ENCODE results near the gene AIFM2.

- TF ChIP-seq GATA2 (CRISPR knock-in tag; IDR thresholded peaks at IDR 0.05), result no peak
- TF ChIP-seq RXRA (IDR thresholded peaks at IDR 0.05; ENCODE audit: borderline replicate concordance, low read depth), result no peak
- TF ChIP-seq EP300 (IDR thresholded peaks at IDR 0.05; ENCODE audit: borderline replicate concordance in 1 of 2, low read depth in 1 of 2, low read length in 1 of 2), result no peak
These were observed 54.3 kb downstream of the AIFM2 start for GRCh38 chr10:70078329-70078728.
